H1 (cell line): Measurements from ENCODE around the gene CYP4A22. TPM values are rescaled to one million over a fixed set of nuclear protein-coding genes. Genes with fewer than 3 reads are reported as not detected.

Experiments used
- CTCF ChIA-PET: fragments of 300-600 bp; sonication (Branson Sonifier 250); formaldehyde crosslinking; loops from one replicate; lab custom pipeline; 2021; ENCODE audit not compliant: partially characterized antibody; lab: Charles Lee
- POLR2A ChIA-PET: fragments of 300-600 bp; sonication (Branson Sonifier 250); formaldehyde crosslinking; loops from one replicate; lab custom pipeline; 2021; ENCODE audit warnings: inconsistent platforms; ENCODE audit not compliant: partially characterized antibody; lab: Charles Lee
- DNase-seq, 2 experiments: peaks; one replicate each; pipeline versions ENCODE4 v3.0.0 to v3.0.0-alpha.2; 2010 to 2022; ENCODE audit warnings: low spot score in 2 of 2, low read depth in 1 of 2, mixed read lengths in 1 of 2
- FAIRE-seq: peaks from 2 replicates; lab custom pipeline; 2011; peaks lifted over from hg19 to GRCh38; lab: Jason Lieb, UNC
- H2AFZ ChIP-seq: 2 replicates; pipeline ENCODE4 v1.8.1; 2012; ENCODE audit warnings: low read length, inconsistent platforms
- H2AK5ac ChIP-seq: 2 replicates; pipeline ENCODE4 v1.6.1; 2013; ENCODE audit warnings: low read depth, low read length
- H2BK120ac ChIP-seq: replicated peaks from 2 replicates; pipeline ENCODE3; 2013; ENCODE audit warnings: low read depth, low read length, inconsistent platforms
- H2BK12ac ChIP-seq: 2 replicates; pipeline ENCODE4 v1.6.1; 2013; ENCODE audit warnings: low read depth, low read length
- H2BK15ac ChIP-seq: 2 replicates; pipeline ENCODE4 v1.6.1; 2013; ENCODE audit warnings: low read length
- H2BK20ac ChIP-seq: 2 replicates; pipeline ENCODE4 v1.6.1; 2013; ENCODE audit warnings: low read length
- H2BK5ac ChIP-seq: 2 replicates; pipeline ENCODE4 v1.6.1; 2013; ENCODE audit warnings: low read depth, low read length
- H3K14ac ChIP-seq: 2 replicates; pipeline ENCODE4 v1.6.1; 2013; ENCODE audit warnings: inconsistent platforms; ENCODE audit not compliant: insufficient read length
- H3K18ac ChIP-seq: 2 replicates; pipeline ENCODE4 v1.6.1; 2013; ENCODE audit warnings: low read length; ENCODE audit errors: extremely low read depth
- H3K23ac ChIP-seq: 2 replicates; pipeline ENCODE4 v1.6.1; 2013; ENCODE audit warnings: inconsistent platforms; ENCODE audit not compliant: insufficient read length
- H3K23me2 ChIP-seq: 2 replicates; pipeline ENCODE4 v1.6.1; 2013; ENCODE audit warnings: low read depth, low read length
- H3K27ac ChIP-seq: 2 replicates; pipeline ENCODE4 v1.6.1; 2011; ENCODE audit warnings: low read depth, low read length, inconsistent platforms
- H3K27me3 ChIP-seq, 4 experiments: replicated peaks in 1 of 4; 1 replicate in 1 of 4; 2 replicates in 3 of 4; pipeline versions ENCODE4 v1.6.1 to v1.8.1; 2011 to 2013; ENCODE audit warnings: low read length in 3 of 4, mild to moderate bottlenecking in 3 of 4, inconsistent platforms in 2 of 4, mixed read lengths in 2 of 4, moderate library complexity in 1 of 4; ENCODE audit not compliant: control insufficient read depth in 3 of 4, insufficient read depth in 3 of 4; ENCODE audit errors: extremely low read depth in 1 of 4
- H3K36me3 ChIP-seq, 4 experiments: 2 replicates each; pipeline versions ENCODE4 v1.6.1 to v1.8.1; 2011 to 2013; ENCODE audit warnings: mild to moderate bottlenecking in 4 of 4, low read length in 3 of 4, moderate library complexity in 2 of 4, control low read depth in 1 of 4, inconsistent platforms in 1 of 4; ENCODE audit not compliant: insufficient read depth in 4 of 4, control insufficient read depth in 2 of 4
- H3K4ac ChIP-seq: replicated peaks from 2 replicates; pipeline ENCODE3; 2013; ENCODE audit warnings: low read length, low read depth, mixed read lengths, inconsistent platforms; ENCODE audit not compliant: insufficient read length
- H3K4me1 ChIP-seq, 4 experiments: replicated peaks in 1 of 4; 1 replicate in 1 of 4; 2 replicates in 3 of 4; pipeline versions ENCODE4 v1.6.1 to v1.8.1; 2011 to 2013; ENCODE audit warnings: low read length in 3 of 4, inconsistent platforms in 2 of 4, mixed read lengths in 1 of 4; ENCODE audit not compliant: insufficient read depth in 4 of 4, control insufficient read depth in 3 of 4
- H3K4me2 ChIP-seq, 2 experiments: 2 replicates each; pipeline versions ENCODE4 v1.6.1 to v1.8.1; 2011 to 2013; ENCODE audit warnings: low read depth in 2 of 2, low read length in 2 of 2, control low read depth in 1 of 2, inconsistent platforms in 1 of 2, mild to moderate bottlenecking in 1 of 2; ENCODE audit not compliant: insufficient read depth in 1 of 2
- H3K4me3 ChIP-seq, 4 experiments: fragments of 200-600, 300-600 bp in 1 of 4; sonication (generic), shearing (Covaris generic), sonication (Bioruptor Twin) in 1 of 4; 2 replicates each; pipeline versions ENCODE4 v1.5.1 to v1.8.1; 2011 to 2016; ENCODE audit warnings: low read length in 4 of 4, low read depth in 3 of 4, control low read depth in 2 of 4, inconsistent platforms in 2 of 4, mild to moderate bottlenecking in 2 of 4, mixed read lengths in 1 of 4, moderate library complexity in 1 of 4; ENCODE audit not compliant: insufficient read depth in 2 of 4; ENCODE audit errors: extremely low read depth in 1 of 4
- H3K56ac ChIP-seq: replicated peaks from 2 replicates; pipeline ENCODE3; 2013; ENCODE audit warnings: low read depth, mild to moderate bottlenecking, mixed read lengths, low read length, inconsistent platforms; ENCODE audit not compliant: insufficient read length
- H3K79me1 ChIP-seq: 2 replicates; pipeline ENCODE4 v1.6.1; 2013; ENCODE audit warnings: low read depth, low read length, control low read depth
- H3K79me2 ChIP-seq, 2 experiments: 2 replicates each; pipeline versions ENCODE4 v1.6.1 to v1.8.1; 2012 to 2013; ENCODE audit warnings: low read length in 2 of 2, mild to moderate bottlenecking in 2 of 2, inconsistent platforms in 1 of 2; ENCODE audit not compliant: insufficient read depth in 2 of 2, control insufficient read depth in 1 of 2
- H3K9ac ChIP-seq, 4 experiments: replicated peaks in 1 of 4; 1 replicate in 1 of 4; 2 replicates in 3 of 4; pipeline versions ENCODE4 v1.6.1 to v1.8.1; 2011 to 2013; ENCODE audit warnings: low read depth in 3 of 4, low read length in 3 of 4, control low read depth in 2 of 4, mild to moderate bottlenecking in 2 of 4, moderate library complexity in 2 of 4, inconsistent platforms in 1 of 4; ENCODE audit errors: extremely low read depth in 1 of 4
- H3K9me3 ChIP-seq, 2 experiments: 2 replicates each; pipeline versions ENCODE4 v1.6.1 to v1.8.1; 2012 to 2013; ENCODE audit warnings: mild to moderate bottlenecking in 2 of 2, moderate library complexity in 2 of 2, control low read depth in 1 of 2, inconsistent platforms in 1 of 2, low read depth in 1 of 2, low read length in 1 of 2, mixed read lengths in 1 of 2; ENCODE audit not compliant: insufficient read depth in 2 of 2
- H4K20me1 ChIP-seq, 2 experiments: replicated peaks in 1 of 2; 2 replicates each; pipeline versions ENCODE3 to v1.8.1; 2011 to 2013; ENCODE audit warnings: inconsistent platforms in 2 of 2, low read length in 2 of 2, mild to moderate bottlenecking in 1 of 2; ENCODE audit not compliant: insufficient read depth in 2 of 2, control insufficient read depth in 1 of 2
- H4K5ac ChIP-seq: 2 replicates; pipeline ENCODE4 v1.6.1; 2013; ENCODE audit warnings: low read length, low read depth, mixed read lengths, inconsistent platforms; ENCODE audit not compliant: insufficient read length
- H4K8ac ChIP-seq: 2 replicates; pipeline ENCODE4 v1.8.0; 2013; ENCODE audit warnings: mild to moderate bottlenecking, moderate library complexity, low read length, inconsistent platforms; ENCODE audit not compliant: insufficient read depth; ENCODE audit errors: extremely low read depth
- H4K91ac ChIP-seq: replicated peaks from 2 replicates; pipeline ENCODE3; 2013; ENCODE audit warnings: low read length, mixed read lengths, inconsistent platforms; ENCODE audit not compliant: insufficient read length
- CBX8 ChIP-seq: fragments of 300-800, 300-1000 bp; sonication (generic); IDR thresholded peaks from 2 replicates; pipeline ENCODE4 v1.7.1; 2016; ENCODE audit warnings: low read depth, low read length, borderline replicate concordance
- FOSL1 ChIP-seq: IDR thresholded peaks from 2 replicates; pipeline ENCODE4 v1.6.1; 2011; ENCODE audit warnings: mild to moderate bottlenecking, low read depth, low read length, moderate library complexity; ENCODE audit not compliant: insufficient read depth
- JUN ChIP-seq: IDR thresholded peaks from 2 replicates; pipeline ENCODE4 v1.6.1; 2011; ENCODE audit warnings: low read depth, mild to moderate bottlenecking, improper control_type of control experiment, low read length
- JUND ChIP-seq: IDR thresholded peaks from 2 replicates; pipeline ENCODE4 v1.6.1; 2011; ENCODE audit warnings: mild to moderate bottlenecking, improper control_type of control experiment, low read length
- POLR2A ChIP-seq, 2 experiments: IDR thresholded peaks; 1 replicate in 1 of 2; 2 replicates in 1 of 2; pipeline ENCODE4 v1.6.1; 2011; ENCODE audit warnings: low read depth in 2 of 2, low read length in 2 of 2, mild to moderate bottlenecking in 2 of 2; ENCODE audit errors: control extremely low read depth in 1 of 2
- RBBP5 ChIP-seq: IDR thresholded peaks from 2 replicates; pipeline ENCODE4 v1.7.1; 2012; ENCODE audit warnings: low read depth, mild to moderate bottlenecking, inconsistent platforms, low read length, moderate library complexity, borderline replicate concordance
- TCF12 ChIP-seq: IDR thresholded peaks from 2 replicates; pipeline ENCODE4 v1.6.1; 2011; ENCODE audit warnings: low read depth, mild to moderate bottlenecking, low read length
- WGBS, 2 experiments: shearing (Covaris generic) in 1 of 2; methylation state at CpG; one replicate each; pipeline versions ENCODE4 v1.1.6 to v1.1.7; 2013 to 2015; ENCODE audit warnings: low lambda C conversion rate in 2 of 2, mixed read lengths in 2 of 2, inconsistent platforms in 1 of 2, low coverage in 1 of 2, missing lambda C conversion rate in 1 of 2; ENCODE audit not compliant: insufficient replicate concordance in 2 of 2, insufficient coverage in 1 of 2, insufficient read length in 1 of 2; ENCODE audit errors: extremely low coverage in 1 of 2, missing lambda C conversion rate in 1 of 2; 5-methylcytosine and 5-hydroxymethylcytosine counted together
- polyA plus RNA-seq, 7 experiments: library from polyadenylated mRNA; depleted of rRNA in 3 of 7; stranded (reverse) in 5 of 7; unstranded in 2 of 7; fragments of >200 nt in 5 of 7; fragments of 200-250 nt in 2 of 7; gene quantifications; 1 replicate in 5 of 7; 2 replicates in 1 of 7; 4 replicates in 1 of 7; pipeline versions ENCODE4 v1.2.1 to v1.2.3, GENCODE V29; 2011 to 2013; ENCODE audit warnings: missing spikeins in 2 of 7, mixed read lengths in 2 of 7
- total RNA-seq: library from RNA; stranded (reverse); fragmentation: NEBNext Ultra II Directional; extraction: Animal tissue kit (Norgen Biotek cat#: 25700); gene quantifications from 2 replicates; pipeline ENCODE4 v1.2.1, GENCODE V29; 2021
- TF ChIP-seq, protein P1 (sequence below), 3 experiments: IDR thresholded peaks; 1 replicate in 2 of 3; 2 replicates in 1 of 3; pipeline versions ENCODE4 v1.5.1 to v1.6.1; 2011; ENCODE audit warnings: low read length in 3 of 3, mild to moderate bottlenecking in 3 of 3, inconsistent platforms in 2 of 3, low read depth in 1 of 3, moderate library complexity in 1 of 3; ENCODE audit not compliant: insufficient read depth in 1 of 3; ENCODE audit errors: control extremely low read depth in 1 of 3

The CYP4A22 gene
- total and polyA plus RNA-seq, 2 of the 8 experiments (the other 6 are each of a cell fraction or from before 2014, with no cell fraction given) = not detected

DNA sequence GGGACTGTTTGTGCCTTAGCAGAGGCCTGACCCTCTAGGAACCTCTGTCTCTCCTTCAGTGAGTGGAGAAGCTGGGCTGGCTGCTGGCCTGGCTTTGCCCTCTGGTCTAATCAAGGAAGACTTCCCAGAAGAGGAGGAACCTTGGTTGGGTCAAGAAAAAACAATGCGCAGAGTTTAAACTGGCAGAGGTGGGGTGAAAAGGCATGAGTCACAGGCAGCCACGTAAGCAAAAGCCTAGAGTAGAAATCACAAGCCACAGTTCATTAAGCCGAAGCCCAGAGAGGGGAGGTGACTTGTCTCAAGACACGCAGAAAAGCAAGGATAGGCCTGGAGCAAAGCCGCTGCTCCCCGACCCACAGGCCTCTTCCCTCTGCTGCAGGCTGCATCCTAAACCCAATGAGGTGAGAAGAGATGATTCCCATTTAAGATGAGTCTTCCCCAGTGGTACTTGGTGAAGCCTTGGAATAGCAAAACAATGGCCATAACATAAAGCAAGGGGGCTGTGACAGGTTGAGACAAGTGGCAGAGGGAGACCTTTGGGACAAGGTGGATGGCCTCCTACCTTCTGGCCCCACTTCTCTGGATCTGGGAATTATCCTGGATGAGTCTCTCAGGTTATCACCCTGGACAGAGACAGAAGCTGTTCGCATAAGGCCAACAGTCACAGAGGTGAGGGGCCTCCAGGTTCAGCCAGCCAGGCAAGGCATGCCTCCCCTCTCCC lies 44.9 kb downstream of the CYP4A22 start:
- no peak for FAIRE-seq
- CTCF ChIA-PET = interaction anchor here (1.1 to 14.4 kb wide), 5 partner anchors 10 to 82 kb away, joined by 3 to 207 read pairs (median 3); partner anchors contain the start of gene PDZK1IP1
- H3K9ac ChIP-seq = no peak overlapping the region

More for the DNA sequence above, 44.9 kb downstream of the CYP4A22 start:
- Histone ChIP-seq H3K27me3 (peaks cover 0 to 13% (median 12%) of the 10 kb centered on the region in 4 experiments; a peak in 5 of 7 replicates), H2AFZ (no peak overlapping the region), H2BK120ac (no peak overlapping the region), H2BK15ac (no peak overlapping the region), H2BK12ac (no peak overlapping the region), H3K4ac (no peak overlapping the region), H2BK20ac (no peak overlapping the region), H4K8ac (0 out of 2 replicates have a peak overlapping the region, but pooled peaks have one; percentile 20), H3K14ac (no peak overlapping the region), H3K4me1 (peaks cover 0 to 10% (median 2%) of the 10 kb centered on the region in 4 experiments; a peak in 4 of 7 replicates), H3K18ac (no peak overlapping the region), H3K56ac (no peak overlapping the region), H3K9me3 (no peaks in the 10 kb centered on the region), H4K20me1 (no peaks in the 10 kb centered on the region), H3K36me3 (no peaks in the 10 kb centered on the region), H4K5ac (no peak overlapping the region), H3K4me3 (no peak overlapping the region), H4K91ac (no peak overlapping the region), H3K79me2 (no peaks in the 10 kb centered on the region), H3K23ac (no peak overlapping the region), H3K23me2 (peaks cover 9% of the 10 kb centered on the region; the same call in 1 of the 2 replicates), H3K4me2 (no peak overlapping the region), H3K27ac (no peak overlapping the region), H3K79me1 (no peaks in the 10 kb centered on the region), H2AK5ac (no peak overlapping the region), H2BK5ac (no peak overlapping the region)
- WGBS, 2 experiments = 73% methylated on average over 7 of the region's 7 CpGs; no CpG with 5 or more reads in 1 of the 2 experiments
- POLR2A ChIA-PET = interaction anchor here (1.5 to 1.6 kb wide), 2 partner anchors 11 to 42 kb away, joined by 3 to 5 read pairs; no protein-coding TSS in a partner anchor
- no peak for DNase-seq
- no peak for TF ChIP-seq CBX8
- no peak for TF ChIP-seq JUN
- TF ChIP-seq FOSL1 = no peak
- no peak for TF ChIP-seq POLR2A (IDR thresholded peaks at IDR 0.05; ENCODE audit: control extremely low read depth in 1 of 2, low read depth in 2 of 2, low read length in 2 of 2)
- no peak for TF ChIP-seq TCF12
- TF ChIP-seq RBBP5 = no peak
- no peak for TF ChIP-seq JUND
- TF ChIP-seq, protein P1, sequence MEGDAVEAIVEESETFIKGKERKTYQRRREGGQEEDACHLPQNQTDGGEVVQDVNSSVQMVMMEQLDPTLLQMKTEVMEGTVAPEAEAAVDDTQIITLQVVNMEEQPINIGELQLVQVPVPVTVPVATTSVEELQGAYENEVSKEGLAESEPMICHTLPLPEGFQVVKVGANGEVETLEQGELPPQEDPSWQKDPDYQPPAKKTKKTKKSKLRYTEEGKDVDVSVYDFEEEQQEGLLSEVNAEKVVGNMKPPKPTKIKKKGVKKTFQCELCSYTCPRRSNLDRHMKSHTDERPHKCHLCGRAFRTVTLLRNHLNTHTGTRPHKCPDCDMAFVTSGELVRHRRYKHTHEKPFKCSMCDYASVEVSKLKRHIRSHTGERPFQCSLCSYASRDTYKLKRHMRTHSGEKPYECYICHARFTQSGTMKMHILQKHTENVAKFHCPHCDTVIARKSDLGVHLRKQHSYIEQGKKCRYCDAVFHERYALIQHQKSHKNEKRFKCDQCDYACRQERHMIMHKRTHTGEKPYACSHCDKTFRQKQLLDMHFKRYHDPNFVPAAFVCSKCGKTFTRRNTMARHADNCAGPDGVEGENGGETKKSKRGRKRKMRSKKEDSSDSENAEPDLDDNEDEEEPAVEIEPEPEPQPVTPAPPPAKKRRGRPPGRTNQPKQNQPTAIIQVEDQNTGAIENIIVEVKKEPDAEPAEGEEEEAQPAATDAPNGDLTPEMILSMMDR (IDR thresholded peaks at IDR 0.05; ENCODE audit: control extremely low read depth in 1 of 3, insufficient read depth in 1 of 3, low read depth in 1 of 3, low read length in 3 of 3) = no peak
